Measurements from ENCODE around the gene HTR2C. TPM values are rescaled to one million over a fixed set of nuclear protein-coding genes. Genes with fewer than 3 reads are reported as not detected.

Gene HTR2C
- total and polyA plus RNA-seq, 10 of the 15 experiments (the other 5 are each of a cell fraction or from before 2014, with no cell fraction given), result 0.03 TPM; not detected in 9

- TF ChIP-seq SUPT20H (IDR thresholded peaks at IDR 0.05; ENCODE audit: borderline replicate concordance, control insufficient read depth, low read depth, low read length), result no peak
- no peak for TF ChIP-seq USF2 (IDR thresholded peaks at IDR 0.05; ENCODE audit: borderline replicate concordance, low read depth, low read length)
- TF ChIP-seq MAX (IDR thresholded peaks at IDR 0.05; ENCODE audit: low read depth, low read length), result no peak
- TF ChIP-seq USF1 (IDR thresholded peaks at IDR 0.05; ENCODE audit: borderline replicate concordance, extremely low read length, insufficient read depth, low read depth, low read length), result no peak
Observed at GRCh38 chrX:114710571-114710970, 126.7 kb downstream of the HTR2C start (continued).

- FAIRE-seq (no peak), ATAC-seq (no peak), DNase-seq (ENCODE audit: low read depth, low spot score) (no peak)
- H3K36me3 ChIP-seq (ENCODE audit: control insufficient read depth in 2 of 2, insufficient read depth in 2 of 2, low read length in 1 of 2), result no peaks in the 10 kb centered on the region
- no peaks in the 10 kb centered on the region for H3K9me3 ChIP-seq (replicated peaks; ENCODE audit: control insufficient read depth, insufficient read depth, low read length)
- H3K27ac ChIP-seq (ENCODE audit: control insufficient read depth, insufficient read depth), result no peak overlapping the region
- H3K4me1 ChIP-seq (ENCODE audit: control insufficient read depth, insufficient read depth, low read length), result no peaks in the 10 kb centered on the region
- H3K4me3 ChIP-seq, result no peak overlapping the region
- in situ Hi-C loops (cut with MboI) (no loop called here), intact Hi-C loops (cut with micrococcal nuclease; ENCODE audit: unreplicated experiment) (no loop called here)
- SMC1A ChIA-PET (ENCODE audit: uncharacterized antibody, unreplicated experiment), result no interaction called here
- RAD21 ChIA-PET (ENCODE audit: unreplicated experiment), result no interaction called here
- WGBS (ENCODE audit: insufficient coverage, insufficient replicate concordance, low lambda C conversion rate, missing lambda C conversion rate), result 55% methylated on average over 3 of the region's 3 CpGs
- no peak for TF ChIP-seq SMAD1 (IDR thresholded peaks at IDR 0.05; ENCODE audit: low read depth, partially characterized antibody)
- H3K27me3 ChIP-seq (replicated peaks in 1 of 2; ENCODE audit: control insufficient read depth in 2 of 2, insufficient read depth in 2 of 2, low read length in 1 of 2), result no peaks in the 10 kb centered on the region
- H3K4me2 ChIP-seq (ENCODE audit: control insufficient read depth, insufficient read depth), result no peak overlapping the region
- CTCF ChIA-PET, result no interaction called here
- H3K79me2 ChIP-seq (ENCODE audit: control insufficient read depth, insufficient read depth, low read length), result no peaks in the 10 kb centered on the region
- no TSS peak for BruUV-seq (replicated peaks)
- POLR2A ChIA-PET, result no interaction called here
- no peaks in the 10 kb centered on the region for H4K20me1 ChIP-seq (ENCODE audit: control insufficient read depth, insufficient read depth)
- H3K9ac ChIP-seq (ENCODE audit: control insufficient read depth, insufficient read depth, low read length), result no peak overlapping the region
- no peak overlapping the region for H2AFZ ChIP-seq (ENCODE audit: control insufficient read depth, low read depth, low read length)
Observed at GRCh38 chrX:114712466-114712865, 128.6 kb downstream of the HTR2C start.

All from GM12878 (cell line).